Measurements from ENCODE around the gene FHAD1.
"Not testable (repeated sequence)": the region's sequence is repeated elsewhere in the genome, so short reads cannot be mapped to it uniquely, and the experiment has no call there.

The FHAD1 gene

DNA sequence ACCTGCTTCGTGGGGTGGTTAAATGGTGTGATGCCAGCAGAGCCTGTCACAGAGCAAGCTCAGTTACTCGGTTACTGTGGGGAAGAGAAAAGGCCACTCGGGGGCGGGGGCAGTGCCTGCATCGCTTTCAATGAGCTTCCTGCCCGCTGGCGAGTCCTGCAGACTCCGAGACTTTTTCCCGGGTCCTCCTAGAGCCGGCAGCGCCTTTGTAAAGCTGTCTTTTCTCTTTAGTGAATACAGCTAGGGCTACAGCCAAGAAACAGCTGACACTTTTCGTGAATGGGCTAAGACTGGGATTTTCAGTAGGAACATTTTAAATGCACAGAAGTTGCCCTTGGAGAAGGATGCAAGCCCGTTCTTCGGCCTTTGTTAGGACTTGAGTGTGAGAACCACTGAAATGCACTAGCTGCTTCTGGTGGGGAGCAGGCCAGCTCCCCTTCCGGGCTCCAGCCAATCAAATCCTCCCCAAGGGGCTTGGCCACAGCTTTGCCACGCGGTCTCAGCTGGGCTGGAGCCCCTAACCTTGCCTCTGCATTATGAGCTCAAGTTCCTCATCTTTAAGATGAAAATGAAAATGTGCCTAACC, 139.2 kb downstream of the FHAD1 start:
- H2AFZ ChIP-seq (ENCODE audit: low read length) = no peak overlapping the region
- no peaks in the 10 kb centered on the region for H3K36me3 ChIP-seq (ENCODE audit: insufficient read depth, low read length)
- no peaks in the 10 kb centered on the region for H4K20me1 ChIP-seq (ENCODE audit: insufficient read depth, low read length)
- H3K4me3 ChIP-seq (ENCODE audit: low read depth, low read length, poor library complexity, severe bottlenecking) = no peak overlapping the region
- H3K27ac ChIP-seq (ENCODE audit: low read depth, low read length, poor library complexity, severe bottlenecking) = no peak overlapping the region
- no peak for TF ChIP-seq EZH2 (IDR thresholded peaks at IDR 0.05; ENCODE audit: borderline replicate concordance, low read length)
- TF ChIP-seq, protein P1, sequence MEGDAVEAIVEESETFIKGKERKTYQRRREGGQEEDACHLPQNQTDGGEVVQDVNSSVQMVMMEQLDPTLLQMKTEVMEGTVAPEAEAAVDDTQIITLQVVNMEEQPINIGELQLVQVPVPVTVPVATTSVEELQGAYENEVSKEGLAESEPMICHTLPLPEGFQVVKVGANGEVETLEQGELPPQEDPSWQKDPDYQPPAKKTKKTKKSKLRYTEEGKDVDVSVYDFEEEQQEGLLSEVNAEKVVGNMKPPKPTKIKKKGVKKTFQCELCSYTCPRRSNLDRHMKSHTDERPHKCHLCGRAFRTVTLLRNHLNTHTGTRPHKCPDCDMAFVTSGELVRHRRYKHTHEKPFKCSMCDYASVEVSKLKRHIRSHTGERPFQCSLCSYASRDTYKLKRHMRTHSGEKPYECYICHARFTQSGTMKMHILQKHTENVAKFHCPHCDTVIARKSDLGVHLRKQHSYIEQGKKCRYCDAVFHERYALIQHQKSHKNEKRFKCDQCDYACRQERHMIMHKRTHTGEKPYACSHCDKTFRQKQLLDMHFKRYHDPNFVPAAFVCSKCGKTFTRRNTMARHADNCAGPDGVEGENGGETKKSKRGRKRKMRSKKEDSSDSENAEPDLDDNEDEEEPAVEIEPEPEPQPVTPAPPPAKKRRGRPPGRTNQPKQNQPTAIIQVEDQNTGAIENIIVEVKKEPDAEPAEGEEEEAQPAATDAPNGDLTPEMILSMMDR (IDR thresholded peaks at IDR 0.05; ENCODE audit: low read length) = no peak
- peaks cover 5% of the 10 kb centered on the region for H3K4me1 ChIP-seq (ENCODE audit: insufficient read depth, low read length, severe bottlenecking)
- H3K9me2 ChIP-seq (ENCODE audit: low read depth, low read length) = no peaks in the 10 kb centered on the region
- H3K79me2 ChIP-seq (ENCODE audit: insufficient read depth, low read length) = no peaks in the 10 kb centered on the region
- no peak overlapping the region for H3K4me2 ChIP-seq (ENCODE audit: low read length)
- H3F3A ChIP-seq (ENCODE audit: insufficient read depth, low read length) = no peaks in the 10 kb centered on the region
- no peak overlapping the region for H3K9ac ChIP-seq (ENCODE audit: low read length)
- H3K27me3 ChIP-seq (ENCODE audit: insufficient read depth, low read length) = peaks cover 4% of the 10 kb centered on the region; the same call in 1 of the 2 replicates
- H3K9me3 ChIP-seq (ENCODE audit: low read length) = no peaks in the 10 kb centered on the region

DNA sequence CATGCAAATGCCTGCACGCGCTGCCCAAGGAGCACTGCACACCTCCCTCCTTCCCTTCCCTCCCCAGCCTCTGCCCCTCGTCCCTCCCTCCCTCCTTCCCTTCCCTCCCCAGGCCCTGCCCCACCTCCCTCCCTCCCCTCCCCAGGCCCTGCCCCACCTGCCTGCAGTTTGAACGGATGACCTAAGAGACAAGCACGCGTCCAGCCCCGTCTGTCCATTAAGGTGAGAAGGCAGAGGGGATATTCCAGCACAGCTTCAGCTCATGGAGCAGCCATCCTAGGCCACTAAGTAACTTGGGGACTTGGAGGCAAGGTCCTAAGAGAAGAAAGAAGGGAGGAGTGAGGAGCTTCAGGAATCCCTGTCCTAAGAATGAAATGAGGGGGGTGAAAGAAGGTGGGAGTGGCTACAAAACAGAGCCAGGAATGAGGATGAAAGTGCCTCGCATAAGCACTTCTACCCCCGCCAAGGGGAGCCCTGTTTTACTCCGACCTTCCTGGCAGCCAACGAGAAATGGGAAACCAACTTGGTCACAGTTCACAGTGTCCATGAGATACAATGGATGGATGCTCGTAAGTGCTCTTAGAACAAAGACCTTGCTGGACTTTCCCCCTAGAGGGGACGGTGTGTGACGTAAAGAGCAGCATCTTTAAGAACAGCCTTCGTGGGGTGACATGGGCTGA, 141.3 kb downstream of the FHAD1 start:
- TF ChIP-seq, protein P1 (IDR thresholded peaks at IDR 0.05; ENCODE audit: low read length) = no peak
- TF ChIP-seq EZH2 (IDR thresholded peaks at IDR 0.05; ENCODE audit: borderline replicate concordance, low read length) = no peak
- H3K36me3 ChIP-seq (ENCODE audit: insufficient read depth, low read length) = no peaks in the 10 kb centered on the region
- H3K4me3 ChIP-seq (ENCODE audit: low read depth, low read length, poor library complexity, severe bottlenecking) = no peak overlapping the region
- no peaks in the 10 kb centered on the region for H4K20me1 ChIP-seq (ENCODE audit: insufficient read depth, low read length)
- H3K9me2 ChIP-seq (ENCODE audit: low read depth, low read length) = no peaks in the 10 kb centered on the region
- no peak overlapping the region for H3K9ac ChIP-seq (ENCODE audit: low read length)
- H3K27me3 ChIP-seq (ENCODE audit: insufficient read depth, low read length) = peaks cover 4% of the 10 kb centered on the region; the same call in 1 of the 2 replicates
- no peak overlapping the region for H2AFZ ChIP-seq (ENCODE audit: low read length)
- H3K79me2 ChIP-seq (ENCODE audit: insufficient read depth, low read length) = no peaks in the 10 kb centered on the region
- no peaks in the 10 kb centered on the region for H3K9me3 ChIP-seq (ENCODE audit: low read length)
- no peak overlapping the region for H3K4me2 ChIP-seq (ENCODE audit: low read length)
- no peak overlapping the region for H3K27ac ChIP-seq (ENCODE audit: low read depth, low read length, poor library complexity, severe bottlenecking)
- H3K4me1 ChIP-seq (ENCODE audit: insufficient read depth, low read length, severe bottlenecking) = peaks cover 5% of the 10 kb centered on the region
- no peaks in the 10 kb centered on the region for H3F3A ChIP-seq (ENCODE audit: insufficient read depth, low read length)

DNA sequence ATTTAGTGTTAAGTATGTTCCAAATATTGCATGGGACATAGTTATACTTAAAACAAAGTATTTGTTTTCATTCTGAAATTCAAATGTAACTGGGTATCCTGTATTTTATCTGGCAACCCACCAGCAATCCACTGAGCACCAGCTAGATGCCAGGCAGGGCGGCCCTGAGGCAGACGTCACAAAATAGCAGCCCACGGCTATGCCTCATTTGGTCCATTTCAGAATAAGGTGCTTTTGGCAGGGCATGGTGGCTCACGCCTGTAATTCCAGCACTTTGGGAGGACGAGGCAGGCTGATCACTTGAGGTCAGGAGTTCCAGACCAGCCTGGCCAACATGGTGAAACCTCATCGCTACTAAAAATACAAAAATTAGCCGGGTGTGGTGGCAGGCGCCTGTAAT, 142.8 kb downstream of the FHAD1 start:
- H3K27ac ChIP-seq (ENCODE audit: low read depth, low read length, poor library complexity, severe bottlenecking); H3K36me3 ChIP-seq (ENCODE audit: insufficient read depth, low read length); H3K27me3 ChIP-seq (ENCODE audit: insufficient read depth, low read length); H4K20me1 ChIP-seq (ENCODE audit: insufficient read depth, low read length); H3K4me2 ChIP-seq (ENCODE audit: low read length); H3K79me2 ChIP-seq (ENCODE audit: insufficient read depth, low read length); H2AFZ ChIP-seq (ENCODE audit: low read length); H3K9me3 ChIP-seq (ENCODE audit: low read length); H3K9me2 ChIP-seq (ENCODE audit: low read depth, low read length); H3K9ac ChIP-seq (ENCODE audit: low read length); H3K4me3 ChIP-seq (ENCODE audit: low read depth, low read length, poor library complexity, severe bottlenecking); H3F3A ChIP-seq (ENCODE audit: insufficient read depth, low read length); H3K4me1 ChIP-seq (ENCODE audit: insufficient read depth, low read length, severe bottlenecking): not testable (repeated sequence)

DNA sequence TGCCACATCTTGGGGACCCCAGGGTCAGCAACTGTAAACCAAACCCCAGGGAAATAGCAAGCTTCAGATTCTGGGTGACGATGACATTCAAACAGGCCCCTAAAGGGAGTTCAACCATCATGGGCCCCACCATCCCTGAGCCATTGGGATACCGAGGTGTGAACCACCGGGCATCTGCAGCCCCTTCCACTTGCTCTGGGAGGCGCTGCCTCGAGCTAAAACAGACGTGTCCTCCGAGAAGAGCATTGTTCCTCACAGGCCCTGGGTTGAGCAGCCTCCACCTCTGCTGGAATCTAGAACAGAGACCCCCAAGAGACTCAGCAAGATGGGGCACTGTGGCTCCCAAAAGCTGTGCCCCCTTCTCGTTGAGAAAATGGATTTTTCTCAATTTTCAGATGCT, 143.6 kb downstream of the FHAD1 start:
- H3K27me3 ChIP-seq (ENCODE audit: insufficient read depth, low read length) = no peaks in the 10 kb centered on the region; the same call in 1 of the 2 replicates
- no peaks in the 10 kb centered on the region for H3K36me3 ChIP-seq (ENCODE audit: insufficient read depth, low read length)
- H3K79me2 ChIP-seq (ENCODE audit: insufficient read depth, low read length) = no peaks in the 10 kb centered on the region
- H3K9ac ChIP-seq (ENCODE audit: low read length) = no peak overlapping the region
- H3K9me3 ChIP-seq (ENCODE audit: low read length) = no peaks in the 10 kb centered on the region
- H3K27ac ChIP-seq (ENCODE audit: low read depth, low read length, poor library complexity, severe bottlenecking) = no peak overlapping the region
- no peaks in the 10 kb centered on the region for H3F3A ChIP-seq (ENCODE audit: insufficient read depth, low read length)
- TF ChIP-seq, protein P1 (IDR thresholded peaks at IDR 0.05; ENCODE audit: low read length) = 0 out of 2 replicates have a peak, but pooled peaks have one; percentile 19
- no peak for TF ChIP-seq EZH2 (IDR thresholded peaks at IDR 0.05; ENCODE audit: borderline replicate concordance, low read length)
- H3K9me2 ChIP-seq (ENCODE audit: low read depth, low read length) = no peaks in the 10 kb centered on the region
- no peaks in the 10 kb centered on the region for H3K4me1 ChIP-seq (ENCODE audit: insufficient read depth, low read length, severe bottlenecking)
- H2AFZ ChIP-seq (ENCODE audit: low read length) = no peak overlapping the region
- no peak overlapping the region for H3K4me2 ChIP-seq (ENCODE audit: low read length)
- no peaks in the 10 kb centered on the region for H4K20me1 ChIP-seq (ENCODE audit: insufficient read depth, low read length)
- no peak overlapping the region for H3K4me3 ChIP-seq (ENCODE audit: low read depth, low read length, poor library complexity, severe bottlenecking)

Measured in OCI-LY1 (cell line).